Effector memory CD8-positive, alpha-beta T cell (primary cell): ENCODE measurements around the gene BECN2.

Experiments used
- ATAC-seq: fragments of 150-1000 bp; cut with Tn5 transposase; replicated peaks from 2 replicates; pipeline ENCODE4 v1.10.0; 2021; ENCODE audit warnings: mild to moderate bottlenecking, moderate library complexity
- DNase-seq, 3 experiments: peaks; one replicate each; pipeline ENCODE4 v3.0.0; 2021
- H3K27ac Mint-ChIP-seq, 2 donors: one replicate each; pipeline ENCODE4 v1.8.0; 2022; ENCODE audit warnings: mild to moderate bottlenecking in 2 of 2, mixed read lengths in 2 of 2, moderate library complexity in 2 of 2
- H3K27me3 Mint-ChIP-seq, 2 donors: one replicate each; pipeline ENCODE4 v1.8.0; 2022; ENCODE audit warnings: mixed read lengths in 2 of 2
- H3K36me3 Mint-ChIP-seq: one replicate; pipeline ENCODE4 v1.8.0; 2022; ENCODE audit warnings: mild to moderate bottlenecking, moderate library complexity, mixed read lengths; ENCODE audit not compliant: insufficient read depth
- H3K4me1 Mint-ChIP-seq, 2 donors: one replicate each; pipeline ENCODE4 v1.8.0; 2022; ENCODE audit warnings: low read depth in 2 of 2, mixed read lengths in 2 of 2
- H3K4me3 Mint-ChIP-seq, 2 donors: one replicate each; pipeline ENCODE4 v1.8.0; 2022; ENCODE audit warnings: mild to moderate bottlenecking in 2 of 2, mixed read lengths in 2 of 2, moderate library complexity in 2 of 2
- H3K9me3 Mint-ChIP-seq, 2 donors: one replicate each; pipeline ENCODE4 v1.8.0; 2022; ENCODE audit warnings: mixed read lengths in 2 of 2

Gene BECN2

GRCh38 chr1:241994171-241994570 lies 36.6 kb downstream of the BECN2 start:
- H3K27me3 Mint-ChIP-seq, result peaks cover 26 to 37% of the 10 kb centered on the region in 2 donors
- H3K36me3 Mint-ChIP-seq, result no peaks in the 10 kb centered on the region
- H3K27ac Mint-ChIP-seq, result no peak overlapping the region
- H3K9me3 Mint-ChIP-seq, result no peaks in the 10 kb centered on the region
- H3K4me1 Mint-ChIP-seq, result peaks cover 3 to 5% of the 10 kb centered on the region in 2 donors
- DNase-seq, result no peak
- no peak overlapping the region for H3K4me3 Mint-ChIP-seq
- ATAC-seq, result no peak

GRCh38 chr1:241997401-241997998 lies 39.9 kb downstream of the BECN2 start:
- H3K36me3 Mint-ChIP-seq, result no peaks in the 10 kb centered on the region
- no peaks in the 10 kb centered on the region for H3K9me3 Mint-ChIP-seq
- no peak overlapping the region for H3K4me3 Mint-ChIP-seq
- DNase-seq, result no peak
- H3K4me1 Mint-ChIP-seq, result peaks cover 3 to 5% of the 10 kb centered on the region in 2 donors
- no peak overlapping the region for H3K27ac Mint-ChIP-seq
- H3K27me3 Mint-ChIP-seq, result peaks cover 19 to 34% of the 10 kb centered on the region in 2 donors
- no peak for ATAC-seq

DNA sequence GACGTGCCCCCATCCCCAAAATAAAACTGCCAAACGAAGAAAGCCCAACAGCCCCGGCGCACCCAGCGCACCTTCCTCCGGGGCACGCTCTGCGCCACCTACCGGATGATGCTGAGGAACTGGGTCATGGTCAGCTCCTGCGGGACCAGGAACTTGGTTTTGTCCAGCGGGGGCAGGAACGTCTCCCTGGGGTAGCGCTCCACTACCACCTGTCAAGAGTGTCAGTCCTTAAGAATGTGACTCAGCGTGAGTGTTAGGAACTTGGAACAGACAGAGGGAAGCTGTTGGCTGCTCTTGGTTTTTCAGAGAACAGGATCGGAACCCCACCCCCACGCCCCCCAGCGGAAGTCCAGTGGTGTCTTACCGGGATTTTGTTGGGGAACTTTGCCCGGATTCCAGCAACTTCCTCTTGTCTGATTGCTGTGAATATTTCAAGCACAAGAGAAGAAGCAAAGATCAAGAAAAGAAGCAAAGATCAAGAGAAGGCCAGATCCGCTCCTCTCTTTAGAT lies 40.9 kb downstream of the BECN2 start:
- Mint-ChIP-seq H3K9me3 (no peaks in the 10 kb centered on the region), H3K4me1 (peaks cover 3 to 5% of the 10 kb centered on the region in 2 donors), H3K27ac (no peak overlapping the region), H3K4me3 (peak overlapping the region; percentile 5 to 48), H3K36me3 (no peaks in the 10 kb centered on the region), H3K27me3 (peaks cover 12 to 27% of the 10 kb centered on the region in 2 donors)
- ATAC-seq, result peak; percentile 48
- peak; percentile 9 to 24 (median 21) for DNase-seq

DNA sequence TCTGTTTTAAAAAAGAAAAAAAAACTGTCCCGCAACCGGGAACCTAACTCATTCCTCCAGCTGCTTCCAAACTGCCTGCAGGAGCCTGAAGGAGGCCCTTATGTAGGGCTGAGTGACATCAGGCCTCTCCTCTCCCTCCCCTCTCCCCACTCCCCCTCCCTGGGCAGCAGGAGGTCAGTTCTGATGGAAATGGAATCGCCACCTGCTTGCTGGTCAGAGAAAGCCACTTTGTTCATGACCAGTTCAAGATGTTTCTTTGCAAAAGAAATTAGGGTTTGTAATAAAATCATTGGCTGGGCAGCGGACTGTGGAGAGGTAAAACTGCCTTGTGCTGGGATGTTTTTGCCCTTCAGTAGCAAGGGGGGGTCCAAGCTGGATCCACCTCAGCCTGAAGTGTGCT lies 41.5 kb downstream of the BECN2 start, which contains the start of gene MAP1LC3C:
MAP1LC3C (minus strand) TSS at position 73 of the 400 bp plus-strand sequence. CDS start 90 bp downstream, outside the sequence.
- peaks cover 3 to 5% of the 10 kb centered on the region in 2 donors for H3K4me1 Mint-ChIP-seq
- H3K4me3 Mint-ChIP-seq, result peak within 1 kb of the TSS; percentile 5 to 48
- no peaks in the 10 kb centered on the region for H3K9me3 Mint-ChIP-seq
- no peak for ATAC-seq
- H3K27ac Mint-ChIP-seq, result no peak within 1 kb of the TSS
- peaks cover 6 to 21% of the 10 kb centered on the region in 2 donors for H3K27me3 Mint-ChIP-seq
- no peak for DNase-seq
- H3K36me3 Mint-ChIP-seq, result no peaks in the 10 kb centered on the region

GRCh38 chr1:242000434-242000833 lies 42.9 kb downstream of the BECN2 start:
- Mint-ChIP-seq H3K36me3 (peaks cover 3% of the 10 kb centered on the region), H3K27me3 (peaks cover 6 to 19% of the 10 kb centered on the region in 2 donors), H3K27ac (no peak overlapping the region), H3K9me3 (no peaks in the 10 kb centered on the region), H3K4me1 (peaks cover 3 to 5% of the 10 kb centered on the region in 2 donors), H3K4me3 (no peak overlapping the region)
- ATAC-seq, result no peak
- no peak for DNase-seq

- H3K4me3 Mint-ChIP-seq, result no peak overlapping the region
- H3K27me3 Mint-ChIP-seq, result peaks cover 6 to 9% of the 10 kb centered on the region in 2 donors
- peaks cover 3 to 5% of the 10 kb centered on the region in 2 donors for H3K4me1 Mint-ChIP-seq
- DNase-seq (no peak), ATAC-seq (no peak)
- H3K36me3 Mint-ChIP-seq, result peaks cover 3% of the 10 kb centered on the region
- no peaks in the 10 kb centered on the region for H3K9me3 Mint-ChIP-seq
- H3K27ac Mint-ChIP-seq, result no peak overlapping the region
Observed at GRCh38 chr1:242002072-242002471, 44.5 kb downstream of the BECN2 start.

- H3K4me3 Mint-ChIP-seq, result no peak overlapping the region
- DNase-seq (no peak), ATAC-seq (no peak)
- peaks cover 6 to 11% of the 10 kb centered on the region in 2 donors for H3K27me3 Mint-ChIP-seq
- peaks cover 3% of the 10 kb centered on the region for H3K36me3 Mint-ChIP-seq
- no peaks in the 10 kb centered on the region for H3K9me3 Mint-ChIP-seq
- no peak overlapping the region for H3K27ac Mint-ChIP-seq
- peaks cover 3 to 5% of the 10 kb centered on the region in 2 donors for H3K4me1 Mint-ChIP-seq
Observed at GRCh38 chr1:242002510-242002909, 44.9 kb downstream of the BECN2 start.

- DNase-seq, result no peak
- Mint-ChIP-seq H3K4me1 (no peaks in the 10 kb centered on the region), H3K27ac (no peak overlapping the region), H3K9me3 (no peaks in the 10 kb centered on the region), H3K4me3 (no peak overlapping the region), H3K36me3 (peaks cover 6% of the 10 kb centered on the region), H3K27me3 (peaks cover 10 to 24% of the 10 kb centered on the region in 2 donors)
- ATAC-seq, result no peak
Observed at GRCh38 chr1:242004751-242005495, 47.4 kb downstream of the BECN2 start.

GRCh38 chr1:242005866-242006535 lies 48.4 kb downstream of the BECN2 start:
- Mint-ChIP-seq H3K9me3 (no peaks in the 10 kb centered on the region), H3K4me1 (no peaks in the 10 kb centered on the region), H3K27me3 (peaks cover 9 to 31% of the 10 kb centered on the region in 2 donors), H3K27ac (no peak overlapping the region), H3K36me3 (peaks cover 6% of the 10 kb centered on the region), H3K4me3 (no peak overlapping the region)
- DNase-seq, result no peak
- ATAC-seq, result no peak

DNA sequence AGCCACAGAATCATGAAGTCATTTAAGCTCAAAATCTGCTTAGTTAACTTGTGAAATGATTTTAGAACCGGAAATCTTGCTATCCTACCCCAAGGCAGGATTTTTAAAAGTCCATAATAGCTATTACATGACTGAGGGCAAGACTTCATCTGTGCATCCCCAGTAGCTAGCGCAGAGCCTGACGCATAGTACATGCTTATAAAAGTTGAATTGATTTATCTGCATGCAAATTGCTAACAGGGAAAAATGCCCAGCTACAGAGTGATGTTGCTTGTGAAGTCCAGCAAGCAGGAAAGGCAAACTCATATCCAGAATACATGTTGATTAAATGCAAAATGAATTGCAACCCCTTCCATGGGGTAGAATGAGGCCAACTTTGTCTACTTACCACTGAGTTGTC lies 49.4 kb downstream of the BECN2 start:
- Mint-ChIP-seq H3K4me1 (no peaks in the 10 kb centered on the region), H3K27me3 (peaks cover 9 to 28% of the 10 kb centered on the region in 2 donors), H3K36me3 (peaks cover 6% of the 10 kb centered on the region), H3K4me3 (no peak overlapping the region), H3K27ac (no peak overlapping the region), H3K9me3 (no peaks in the 10 kb centered on the region)
- no peak for DNase-seq
- ATAC-seq, result no peak
